ENCODE results near the gene ABCB11. TPM values are rescaled to one million over a fixed set of nuclear protein-coding genes. Genes with fewer than 3 reads are reported as not detected.

The ABCB11 gene
- total RNA-seq, 3 donors from 2014 or later (not counting 1 experiment from before 2014, with no cell fraction given), result 0.07 to 0.48 (median 0.07) TPM

DNA sequence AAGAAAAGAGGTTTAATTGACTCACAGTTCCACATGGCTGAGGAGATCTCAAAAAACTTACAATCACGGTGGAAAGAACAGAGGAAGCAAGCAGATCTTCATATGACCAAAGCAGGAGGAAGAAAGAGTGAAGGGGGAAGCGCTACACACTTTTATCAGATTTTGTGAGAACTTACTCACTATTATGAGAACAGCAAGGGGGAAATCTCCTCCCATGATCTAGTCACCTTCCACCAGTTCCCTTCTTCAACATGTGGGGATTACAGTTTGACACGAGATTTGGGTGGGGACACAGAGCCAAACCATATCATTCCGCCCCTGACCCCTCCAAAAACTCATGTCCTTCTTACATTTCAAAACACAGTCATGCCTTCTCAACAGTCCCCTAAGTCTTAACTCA lies 75.8 kb downstream of the ABCB11 start:
- H3K36me3 ChIP-seq (ENCODE audit: control insufficient read depth, insufficient read depth, low read length), result no peaks in the 10 kb centered on the region
- Mint-ChIP-seq H3K27ac (no peak overlapping the region), H3K4me3 (no peak overlapping the region), H3K9me3 (peaks cover 2 to 5% of the 10 kb centered on the region in 2 donors), H3K36me3 (peaks cover 15% of the 10 kb centered on the region), H3K4me1 (no peaks in the 10 kb centered on the region), H3K27me3 (ENCODE audit: low read depth in 2 of 2) (peaks cover 12 to 16% of the 10 kb centered on the region in 2 donors)
- ATAC-seq (no peak), DNase-seq (no peak)
- no peaks in the 10 kb centered on the region for H3K9me3 ChIP-seq (ENCODE audit: control insufficient read depth, insufficient read depth, low read length)
- H3K4me3 ChIP-seq (ENCODE audit: low read length), result no peak overlapping the region
- WGBS (ENCODE audit: insufficient coverage), result 93% methylated on average over 3 of the region's 4 CpGs
- H3K27me3 ChIP-seq (ENCODE audit: control insufficient read depth, insufficient read depth, low read length), result no peaks in the 10 kb centered on the region
- intact Hi-C loops (cut with micrococcal nuclease), result no loop called here
- no peak overlapping the region for H3K27ac ChIP-seq (ENCODE audit: low read length)
- TF ChIP-seq CTCF (IDR thresholded peaks at IDR 0.05), result no peak
- H3K4me1 ChIP-seq (ENCODE audit: control insufficient read depth, insufficient read depth, low read length), result no peaks in the 10 kb centered on the region

DNA sequence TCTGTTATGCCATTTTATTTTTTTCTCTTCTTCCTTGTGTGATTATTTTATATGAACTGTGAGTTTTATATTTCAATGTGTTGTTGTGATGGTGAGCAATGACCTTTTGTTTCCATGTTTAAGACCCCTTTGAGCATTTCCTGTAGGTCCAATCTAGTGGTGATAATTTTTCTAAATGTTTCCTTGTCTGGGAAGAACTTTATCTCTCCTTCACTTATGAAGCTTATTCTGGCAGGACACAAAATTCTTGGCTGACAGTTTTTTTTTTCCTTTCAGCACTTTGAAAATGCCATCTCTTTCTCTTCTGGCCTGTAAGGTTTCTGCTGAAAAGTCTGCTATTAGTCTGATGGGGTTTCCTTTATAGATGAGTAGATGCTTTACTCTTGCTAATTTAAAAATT lies 76.9 kb downstream of the ABCB11 start:
- Mint-ChIP-seq H3K27ac (no peak overlapping the region), H3K36me3 (peaks cover 15% of the 10 kb centered on the region), H3K9me3 (peaks cover 2 to 5% of the 10 kb centered on the region in 2 donors), H3K4me1 (no peaks in the 10 kb centered on the region), H3K4me3 (no peak overlapping the region), H3K27me3 (ENCODE audit: low read depth in 2 of 2) (peaks cover 12 to 16% of the 10 kb centered on the region in 2 donors)
- Histone ChIP-seq H3K27ac (ENCODE audit: low read length) (no peak overlapping the region), H3K4me3 (ENCODE audit: low read length) (no peak overlapping the region), H3K27me3 (ENCODE audit: control insufficient read depth, insufficient read depth, low read length) (no peaks in the 10 kb centered on the region), H3K36me3 (ENCODE audit: control insufficient read depth, insufficient read depth, low read length) (no peaks in the 10 kb centered on the region), H3K4me1 (ENCODE audit: control insufficient read depth, insufficient read depth, low read length) (no peaks in the 10 kb centered on the region), H3K9me3 (ENCODE audit: control insufficient read depth, insufficient read depth, low read length) (no peaks in the 10 kb centered on the region)
- ATAC-seq (no peak), DNase-seq (no peak)
- intact Hi-C loops (cut with micrococcal nuclease), result no loop called here
- no peak for TF ChIP-seq CTCF (IDR thresholded peaks at IDR 0.05)

DNA sequence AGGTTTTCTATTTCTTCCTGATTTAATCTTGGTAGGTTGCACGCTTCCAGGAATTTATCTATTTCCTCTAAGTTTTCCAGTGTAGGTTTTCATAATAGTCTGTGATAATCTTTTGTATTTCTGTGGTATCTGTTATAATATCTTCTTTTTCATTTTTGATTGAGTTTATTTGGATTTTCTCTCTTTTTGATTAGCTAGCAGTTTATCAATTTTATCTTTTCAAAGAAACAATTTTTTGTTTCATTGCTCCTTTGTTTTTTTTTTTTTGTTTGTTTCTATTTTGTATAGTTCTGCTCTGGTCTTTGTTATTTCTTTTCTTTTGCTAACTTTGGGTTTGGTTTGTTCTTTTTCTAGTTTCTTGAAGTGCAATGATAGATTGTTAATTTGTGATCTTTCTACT lies 78.7 kb downstream of the ABCB11 start:
- no peaks in the 10 kb centered on the region for H3K27me3 ChIP-seq (ENCODE audit: control insufficient read depth, insufficient read depth, low read length)
- peaks cover 2 to 5% of the 10 kb centered on the region in 2 donors for H3K9me3 Mint-ChIP-seq
- H3K27ac Mint-ChIP-seq, result no peak overlapping the region
- TF ChIP-seq CTCF (IDR thresholded peaks at IDR 0.05), result no peak
- H3K27ac ChIP-seq (ENCODE audit: low read length), result no peak overlapping the region
- no peaks in the 10 kb centered on the region for H3K9me3 ChIP-seq (ENCODE audit: control insufficient read depth, insufficient read depth, low read length)
- intact Hi-C loops (cut with micrococcal nuclease), result no loop called here
- no peak overlapping the region for H3K4me3 Mint-ChIP-seq
- no CpG with 5 or more reads among the region's 1 CpG for WGBS (ENCODE audit: insufficient coverage)
- H3K27me3 Mint-ChIP-seq (ENCODE audit: low read depth in 2 of 2), result peaks cover 9 to 16% of the 10 kb centered on the region in 2 donors
- DNase-seq (no peak), ATAC-seq (no peak)
- peaks cover 15% of the 10 kb centered on the region for H3K36me3 Mint-ChIP-seq
- no peak overlapping the region for H3K4me3 ChIP-seq (ENCODE audit: low read length)
- no peaks in the 10 kb centered on the region for H3K4me1 Mint-ChIP-seq
- no peaks in the 10 kb centered on the region for H3K4me1 ChIP-seq (ENCODE audit: control insufficient read depth, insufficient read depth, low read length)
- H3K36me3 ChIP-seq (ENCODE audit: control insufficient read depth, insufficient read depth, low read length), result no peaks in the 10 kb centered on the region

DNA sequence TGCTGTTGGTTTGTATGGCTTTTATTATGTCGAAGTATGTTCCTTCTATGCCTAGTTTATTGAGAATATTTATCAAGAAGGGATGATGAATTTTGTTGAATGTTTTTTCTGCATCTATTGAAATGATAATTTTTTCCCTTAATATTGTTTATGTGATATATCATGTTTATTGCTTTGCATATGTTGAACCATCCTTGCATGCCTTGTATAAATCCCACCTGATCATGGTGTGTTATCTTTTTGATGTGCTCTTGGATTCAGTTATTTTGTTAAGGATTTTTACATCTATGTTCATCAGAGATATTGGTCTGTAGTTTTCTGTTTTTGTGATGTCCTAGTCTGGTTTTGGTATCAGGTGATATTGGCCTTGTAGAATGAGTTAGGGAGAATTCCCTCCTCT lies 79.3 kb downstream of the ABCB11 start:
- Mint-ChIP-seq H3K27me3 (ENCODE audit: low read depth in 2 of 2) (peaks cover 8 to 13% of the 10 kb centered on the region in 2 donors), H3K4me3 (no peak overlapping the region), H3K36me3 (peaks cover 15% of the 10 kb centered on the region), H3K4me1 (no peaks in the 10 kb centered on the region), H3K9me3 (peaks cover 2 to 5% of the 10 kb centered on the region in 2 donors), H3K27ac (no peak overlapping the region)
- Histone ChIP-seq H3K27ac (ENCODE audit: low read length) (no peak overlapping the region), H3K36me3 (ENCODE audit: control insufficient read depth, insufficient read depth, low read length) (no peaks in the 10 kb centered on the region), H3K27me3 (ENCODE audit: control insufficient read depth, insufficient read depth, low read length) (no peaks in the 10 kb centered on the region), H3K9me3 (ENCODE audit: control insufficient read depth, insufficient read depth, low read length) (no peaks in the 10 kb centered on the region), H3K4me1 (ENCODE audit: control insufficient read depth, insufficient read depth, low read length) (no peaks in the 10 kb centered on the region), H3K4me3 (ENCODE audit: low read length) (no peak overlapping the region)
- DNase-seq (no peak), ATAC-seq (no peak)
- no peak for TF ChIP-seq CTCF (IDR thresholded peaks at IDR 0.05)
- WGBS (ENCODE audit: insufficient coverage), result no CpG with 5 or more reads among the region's 1 CpG
- intact Hi-C loops (cut with micrococcal nuclease), result no loop called here
